ENCODE measurements around the gene MLLT6.

- TF ChIP-seq POLR2A (IDR thresholded peaks at IDR 0.05): no peak
- TF ChIP-seq, protein P1, sequence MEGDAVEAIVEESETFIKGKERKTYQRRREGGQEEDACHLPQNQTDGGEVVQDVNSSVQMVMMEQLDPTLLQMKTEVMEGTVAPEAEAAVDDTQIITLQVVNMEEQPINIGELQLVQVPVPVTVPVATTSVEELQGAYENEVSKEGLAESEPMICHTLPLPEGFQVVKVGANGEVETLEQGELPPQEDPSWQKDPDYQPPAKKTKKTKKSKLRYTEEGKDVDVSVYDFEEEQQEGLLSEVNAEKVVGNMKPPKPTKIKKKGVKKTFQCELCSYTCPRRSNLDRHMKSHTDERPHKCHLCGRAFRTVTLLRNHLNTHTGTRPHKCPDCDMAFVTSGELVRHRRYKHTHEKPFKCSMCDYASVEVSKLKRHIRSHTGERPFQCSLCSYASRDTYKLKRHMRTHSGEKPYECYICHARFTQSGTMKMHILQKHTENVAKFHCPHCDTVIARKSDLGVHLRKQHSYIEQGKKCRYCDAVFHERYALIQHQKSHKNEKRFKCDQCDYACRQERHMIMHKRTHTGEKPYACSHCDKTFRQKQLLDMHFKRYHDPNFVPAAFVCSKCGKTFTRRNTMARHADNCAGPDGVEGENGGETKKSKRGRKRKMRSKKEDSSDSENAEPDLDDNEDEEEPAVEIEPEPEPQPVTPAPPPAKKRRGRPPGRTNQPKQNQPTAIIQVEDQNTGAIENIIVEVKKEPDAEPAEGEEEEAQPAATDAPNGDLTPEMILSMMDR (IDR thresholded peaks at IDR 0.05 in 4 of 5, conservative IDR thresholded peaks at IDR 0.05 in 1 of 5): no peak
These were observed 41.2 kb downstream of the MLLT6 start for GRCh38 chr17:38746004-38746848.

All from gastrocnemius medialis (tissue), 4 donors.